CD4-positive, alpha-beta memory T cell (primary cell): ENCODE data around the gene SLC20A1. TPM values are rescaled to one million over a fixed set of nuclear protein-coding genes. Genes with fewer than 3 reads are reported as not detected.

ENCODE experiments used
- CTCF ChIA-PET: fragments of 350-600 bp; sonication (Branson Sonifier 250); formaldehyde crosslinking; loops from one replicate; lab custom pipeline; 2021; ENCODE audit warnings: inconsistent platforms; ENCODE audit not compliant: partially characterized antibody; lab: Charles Lee
- POLR2A ChIA-PET: fragments of 350-600 bp; sonication (Branson Sonifier 250); formaldehyde crosslinking; loops from one replicate; lab custom pipeline; 2021; ENCODE audit not compliant: partially characterized antibody; lab: Charles Lee
- DNase-seq, 5 donors: peaks; one replicate each; pipeline versions ENCODE4 v3.0.0 to v3.0.0-alpha.2; 2020 to 2022; ENCODE audit warnings: mixed read lengths in 1 of 5
- H3K27ac ChIP-seq: one replicate; pipeline ENCODE4 v1.7.0; 2013; ENCODE audit warnings: low read depth, low read length
- H3K27me3 ChIP-seq: 2 replicates; pipeline ENCODE4 v1.7.0; 2013; ENCODE audit warnings: mild to moderate bottlenecking, low read length, moderate library complexity; ENCODE audit not compliant: insufficient read depth
- H3K36me3 ChIP-seq: 2 replicates; pipeline ENCODE4 v1.7.0; 2013; ENCODE audit warnings: mild to moderate bottlenecking, low read length, moderate library complexity; ENCODE audit not compliant: insufficient read depth
- H3K4me1 ChIP-seq: 2 replicates; pipeline ENCODE4 v1.7.0; 2013; ENCODE audit warnings: mild to moderate bottlenecking, low read length, moderate library complexity; ENCODE audit not compliant: insufficient read depth
- H3K4me3 ChIP-seq, 2 donors: one replicate each; pipeline ENCODE4 v1.7.0; 2013; ENCODE audit warnings: low read length in 2 of 2, mild to moderate bottlenecking in 1 of 2
- H3K9me3 ChIP-seq, 2 donors: one replicate each; pipeline ENCODE4 v1.7.0; 2013; ENCODE audit warnings: low read length in 2 of 2, control low read depth in 1 of 2; ENCODE audit not compliant: control insufficient read depth in 1 of 2
- H3K27ac Mint-ChIP-seq, 7 donors: one replicate each; pipeline ENCODE4 v1.8.0; 2020 to 2021; ENCODE audit warnings: mixed read lengths in 7 of 7, mild to moderate bottlenecking in 6 of 7, inconsistent platforms in 3 of 7, moderate library complexity in 3 of 7
- H3K27me3 Mint-ChIP-seq, 2 donors: one replicate each; pipeline ENCODE4 v1.8.0; 2020 to 2021; ENCODE audit warnings: mixed read lengths in 2 of 2
- H3K36me3 Mint-ChIP-seq, 2 donors: one replicate each; pipeline ENCODE4 v1.8.0; 2020 to 2021; ENCODE audit warnings: mixed read lengths in 2 of 2, inconsistent platforms in 1 of 2, mild to moderate bottlenecking in 1 of 2
- H3K4me1 Mint-ChIP-seq, 4 donors: one replicate each; pipeline ENCODE4 v1.8.0; 2020 to 2021; ENCODE audit warnings: mixed read lengths in 4 of 4, mild to moderate bottlenecking in 1 of 4
- H3K4me3 Mint-ChIP-seq, 8 donors: one replicate each; pipeline ENCODE4 v1.8.0; 2020 to 2021; ENCODE audit warnings: mixed read lengths in 8 of 8, mild to moderate bottlenecking in 7 of 8, moderate library complexity in 6 of 8, inconsistent platforms in 3 of 8
- H3K9me3 Mint-ChIP-seq, 8 donors: one replicate each; pipeline ENCODE4 v1.8.0; 2020 to 2021; ENCODE audit warnings: mixed read lengths in 8 of 8, mild to moderate bottlenecking in 5 of 8, inconsistent platforms in 3 of 8, moderate library complexity in 1 of 8
- intact Hi-C: fragments of 100-400 bp; cut with micrococcal nuclease; formaldehyde crosslinking; loops from one replicate; pipeline ENCODE4 v1.15.1; 2023
- polyA plus RNA-seq, 2 donors: library from polyadenylated mRNA; unstranded; fragments of 300-500 nt; fragmentation: Illumina TruSeq; gene quantifications; one replicate each; pipeline ENCODE4 v1.2.3, GENCODE V29; 2021
- total RNA-seq, 2 experiments: library from RNA; stranded (reverse); gene quantifications; one replicate each; pipeline ENCODE4 v1.2.3, GENCODE V29; 2021

Gene SLC20A1
- total and polyA plus RNA-seq, 4 experiments from 2014 or later, result 25.5 to 94.0 (median 65.1) TPM

GRCh38 chr2:112690853-112691401 lies 45.2 kb downstream of the SLC20A1 start:
- intact Hi-C loops, result loop anchor here (1.0 to 5.0 kb wide), 4 partner anchors 35 to 91 kb away; partner anchors contain the start of gene SLC20A1
- POLR2A ChIA-PET, result interaction anchor here (0.8 to 8.1 kb wide), 7 partner anchors 15 to 103 kb away, joined by 3 to 102 read pairs (median 5); partner anchors contain the start of gene SLC20A1
- no peaks in the 10 kb centered on the region for H3K9me3 Mint-ChIP-seq
- H3K27me3 Mint-ChIP-seq, result no peaks in the 10 kb centered on the region
- H3K27ac Mint-ChIP-seq, result peak overlapping the region in 6 of 7 donors; percentile 74 to 90 (median 80)
- DNase-seq, result peak; percentile 57 to 67 (median 64)
- no peaks in the 10 kb centered on the region for H3K36me3 Mint-ChIP-seq
- CTCF ChIA-PET, result interaction anchor here (0.6 to 9.0 kb wide), 19 partner anchors 9 to 659 kb away, joined by 3 to 319 read pairs (median 7); partner anchors contain the start of gene SLC20A1
- H3K27ac ChIP-seq, result no peak overlapping the region
- peaks cover 22 to 32% (median 27%) of the 10 kb centered on the region in 4 donors for H3K4me1 Mint-ChIP-seq
- no peaks in the 10 kb centered on the region for H3K36me3 ChIP-seq
- no peaks in the 10 kb centered on the region for H3K27me3 ChIP-seq
- peak overlapping the region in 7 of 8 donors; percentile 27 to 79 (median 70) for H3K4me3 Mint-ChIP-seq
- H3K4me1 ChIP-seq, result peaks cover 34% of the 10 kb centered on the region
- no peaks in the 10 kb centered on the region for H3K9me3 ChIP-seq
- no peak overlapping the region for H3K4me3 ChIP-seq

- DNase-seq, result no peak
- intact Hi-C loops, result loop anchor here (1.0 to 5.0 kb wide), 5 partner anchors 14 to 92 kb away; partner anchors contain the start of gene SLC20A1
- H3K27me3 ChIP-seq, result no peaks in the 10 kb centered on the region
- H3K9me3 ChIP-seq, result no peaks in the 10 kb centered on the region
- no peak overlapping the region for H3K27ac ChIP-seq
- Mint-ChIP-seq H3K4me1 (peaks cover 22 to 32% (median 27%) of the 10 kb centered on the region in 4 donors), H3K27ac (peak overlapping the region in 4 of 7 donors; percentile 44 to 91 (median 66)), H3K4me3 (peak overlapping the region in 1 of 8 donors; percentile 13), H3K36me3 (no peaks in the 10 kb centered on the region), H3K27me3 (no peaks in the 10 kb centered on the region), H3K9me3 (no peaks in the 10 kb centered on the region)
- ChIA-PET CTCF (interaction anchor here (0.6 to 9.0 kb wide), 17 partner anchors 8 to 113 kb away, joined by 3 to 319 read pairs (median 7); no protein-coding TSS in a partner anchor), POLR2A (interaction anchor here (0.7 to 8.1 kb wide), 10 partner anchors 14 to 107 kb away, joined by 3 to 102 read pairs (median 6); partner anchors contain the start of gene SLC20A1)
- H3K4me1 ChIP-seq, result peaks cover 34% of the 10 kb centered on the region
- H3K4me3 ChIP-seq, result no peak overlapping the region
- no peaks in the 10 kb centered on the region for H3K36me3 ChIP-seq
Observed at GRCh38 chr2:112691881-112692281, 46.1 kb downstream of the SLC20A1 start.

GRCh38 chr2:112692495-112692911 lies 46.8 kb downstream of the SLC20A1 start:
- peaks cover 22 to 32% (median 27%) of the 10 kb centered on the region in 4 donors for H3K4me1 Mint-ChIP-seq
- H3K27ac ChIP-seq, result peak overlapping the region; percentile 10
- CTCF ChIA-PET, result interaction anchor here (0.6 to 9.0 kb wide), 16 partner anchors 9 to 114 kb away, joined by 3 to 319 read pairs (median 8); no protein-coding TSS in a partner anchor
- H3K9me3 Mint-ChIP-seq, result no peaks in the 10 kb centered on the region
- POLR2A ChIA-PET, result interaction anchor here (0.7 to 8.1 kb wide), 12 partner anchors 13 to 109 kb away, joined by 3 to 102 read pairs (median 4); partner anchors contain the start of gene SLC20A1
- H3K36me3 Mint-ChIP-seq, result no peaks in the 10 kb centered on the region
- peaks cover 34% of the 10 kb centered on the region for H3K4me1 ChIP-seq
- H3K36me3 ChIP-seq, result no peaks in the 10 kb centered on the region
- H3K4me3 ChIP-seq, result no peak overlapping the region
- DNase-seq, result peak; percentile 21 to 77 (median 44)
- no peaks in the 10 kb centered on the region for H3K9me3 ChIP-seq
- H3K4me3 Mint-ChIP-seq, result peak overlapping the region in 7 of 8 donors; percentile 13 to 71 (median 43)
- peak overlapping the region; percentile 77 to 91 (median 83) for H3K27ac Mint-ChIP-seq
- no peaks in the 10 kb centered on the region for H3K27me3 ChIP-seq
- no peaks in the 10 kb centered on the region for H3K27me3 Mint-ChIP-seq
- intact Hi-C loops, result loop anchor here (1.0 to 5.0 kb wide), 2 partner anchors 14 to 45 kb away; partner anchors contain the start of gene SLC20A1

- CTCF ChIA-PET, result interaction anchor here (0.7 to 9.0 kb wide), 12 partner anchors 9 to 98 kb away, joined by 3 to 319 read pairs (median 8); no protein-coding TSS in a partner anchor
- H3K9me3 ChIP-seq, result no peaks in the 10 kb centered on the region
- no peak overlapping the region for H3K27ac ChIP-seq
- H3K27ac Mint-ChIP-seq, result peak overlapping the region; percentile 77 to 91 (median 83)
- H3K4me1 ChIP-seq, result peaks cover 34% of the 10 kb centered on the region
- DNase-seq, result no peak
- H3K27me3 Mint-ChIP-seq, result no peaks in the 10 kb centered on the region
- peak overlapping the region; percentile 13 to 71 (median 48) for H3K4me3 Mint-ChIP-seq
- intact Hi-C loops, result loop anchor here (1.0 to 5.0 kb wide), 2 partner anchors 13 to 46 kb away; partner anchors contain the start of gene SLC20A1
- H3K36me3 ChIP-seq, result no peaks in the 10 kb centered on the region
- H3K36me3 Mint-ChIP-seq, result no peaks in the 10 kb centered on the region
- no peak overlapping the region for H3K4me3 ChIP-seq
- POLR2A ChIA-PET, result interaction anchor here (0.7 to 8.1 kb wide), 10 partner anchors 13 to 109 kb away, joined by 3 to 102 read pairs (median 4); partner anchors contain the start of gene SLC20A1
- H3K4me1 Mint-ChIP-seq, result peaks cover 22 to 32% (median 27%) of the 10 kb centered on the region in 4 donors
- H3K9me3 Mint-ChIP-seq, result no peaks in the 10 kb centered on the region
- no peaks in the 10 kb centered on the region for H3K27me3 ChIP-seq
Observed at GRCh38 chr2:112692918-112693317, 47.2 kb downstream of the SLC20A1 start.

GRCh38 chr2:112693596-112693995 lies 47.9 kb downstream of the SLC20A1 start:
- Mint-ChIP-seq H3K27me3 (no peaks in the 10 kb centered on the region), H3K9me3 (no peaks in the 10 kb centered on the region), H3K4me3 (no peak overlapping the region), H3K4me1 (peaks cover 22 to 32% (median 27%) of the 10 kb centered on the region in 4 donors), H3K27ac (no peak overlapping the region), H3K36me3 (no peaks in the 10 kb centered on the region)
- POLR2A ChIA-PET, result interaction anchor here (0.6 to 8.1 kb wide), 3 partner anchors 12 to 497 kb away, joined by 4 to 102 read pairs (median 16); no protein-coding TSS in a partner anchor
- no peak overlapping the region for H3K27ac ChIP-seq
- intact Hi-C loops, result loop anchor here (5.0 kb wide), 1 partner anchor 46 kb away; the partner anchor contains the start of gene SLC20A1
- DNase-seq, result no peak
- no peaks in the 10 kb centered on the region for H3K27me3 ChIP-seq
- H3K9me3 ChIP-seq, result no peaks in the 10 kb centered on the region
- peaks cover 34% of the 10 kb centered on the region for H3K4me1 ChIP-seq
- H3K4me3 ChIP-seq, result no peak overlapping the region
- no peaks in the 10 kb centered on the region for H3K36me3 ChIP-seq
- CTCF ChIA-PET, result interaction anchor here (1.7 to 9.0 kb wide), 5 partner anchors 10 to 93 kb away, joined by 8 to 319 read pairs (median 75); no protein-coding TSS in a partner anchor

- ChIA-PET CTCF (interaction anchor here (6.0 kb wide), 1 partner anchor 33 kb away, joined by 75 read pairs; no protein-coding TSS in a partner anchor), POLR2A (interaction anchor here (0.6 kb wide), 1 partner anchor 498 kb away, joined by 4 read pairs; no protein-coding TSS in a partner anchor)
- H3K36me3 Mint-ChIP-seq, result no peaks in the 10 kb centered on the region
- no peak overlapping the region for H3K4me3 Mint-ChIP-seq
- H3K36me3 ChIP-seq, result no peaks in the 10 kb centered on the region
- intact Hi-C loops, result loop anchor here (5.0 kb wide), 1 partner anchor 47 kb away; the partner anchor contains the start of gene SLC20A1
- peaks cover 34% of the 10 kb centered on the region for H3K4me1 ChIP-seq
- H3K4me3 ChIP-seq, result no peak overlapping the region
- DNase-seq, result no peak
- peaks cover 22 to 32% (median 27%) of the 10 kb centered on the region in 4 donors for H3K4me1 Mint-ChIP-seq
- H3K9me3 Mint-ChIP-seq, result no peaks in the 10 kb centered on the region
- no peaks in the 10 kb centered on the region for H3K27me3 Mint-ChIP-seq
- H3K27ac Mint-ChIP-seq, result no peak overlapping the region
- H3K9me3 ChIP-seq, result no peaks in the 10 kb centered on the region
- no peaks in the 10 kb centered on the region for H3K27me3 ChIP-seq
- H3K27ac ChIP-seq, result no peak overlapping the region
Observed at GRCh38 chr2:112694182-112694581, 48.4 kb downstream of the SLC20A1 start.
